Uterus (tissue), 2 donors: ENCODE measurements around the gene TM4SF20.

ENCODE experiments used
- POLR2A ChIP-seq, 2 donors: fragments of 450-650 bp; IDR thresholded peaks; one replicate each; pipeline ENCODE4 v1.6.1; 2016; ENCODE audit warnings: antibody characterized with exemption in 2 of 2, mild to moderate bottlenecking in 1 of 2, moderate library complexity in 1 of 2
- TF ChIP-seq, protein P1 (sequence below), 4 experiments: fragments of 200-600 bp in 2 of 4; fragments of 450-650 bp in 2 of 4; sonication (generic) in 2 of 4; IDR thresholded peaks; one replicate each; pipeline ENCODE4 v1.5.1; 2016 to 2019; ENCODE audit warnings: antibody characterized with exemption in 4 of 4, mild to moderate bottlenecking in 2 of 4, moderate library complexity in 1 of 4

DNA sequence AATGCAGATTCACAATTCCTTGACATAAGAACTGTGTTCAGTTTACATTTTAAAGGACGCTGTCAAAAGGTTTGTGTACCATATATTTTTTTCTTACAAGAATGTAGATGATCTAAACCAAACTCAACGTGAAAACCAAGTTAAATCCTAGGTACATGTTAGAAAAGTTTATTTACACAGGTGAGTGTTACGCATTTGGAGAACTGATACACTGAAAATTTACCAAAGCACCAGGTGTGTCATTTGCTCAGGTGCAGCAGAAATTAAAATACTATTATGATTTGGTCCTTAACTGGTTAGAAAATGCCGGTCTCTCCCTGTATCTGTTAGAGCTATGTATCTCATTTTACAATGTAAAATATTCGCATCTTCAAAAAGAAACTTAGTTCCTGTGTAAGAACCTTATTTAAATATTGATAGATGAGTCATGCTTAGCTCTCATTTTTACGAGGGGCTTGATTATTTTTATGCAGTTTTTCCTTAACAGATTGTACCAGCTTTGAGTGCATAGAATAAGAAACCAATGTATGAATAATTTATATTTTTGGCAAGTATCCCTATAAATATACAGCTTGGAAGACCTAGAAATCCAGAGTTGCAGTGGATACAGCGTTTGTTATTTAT is 29.0 kb downstream of the TM4SF20 start:
- TF ChIP-seq, protein P1, sequence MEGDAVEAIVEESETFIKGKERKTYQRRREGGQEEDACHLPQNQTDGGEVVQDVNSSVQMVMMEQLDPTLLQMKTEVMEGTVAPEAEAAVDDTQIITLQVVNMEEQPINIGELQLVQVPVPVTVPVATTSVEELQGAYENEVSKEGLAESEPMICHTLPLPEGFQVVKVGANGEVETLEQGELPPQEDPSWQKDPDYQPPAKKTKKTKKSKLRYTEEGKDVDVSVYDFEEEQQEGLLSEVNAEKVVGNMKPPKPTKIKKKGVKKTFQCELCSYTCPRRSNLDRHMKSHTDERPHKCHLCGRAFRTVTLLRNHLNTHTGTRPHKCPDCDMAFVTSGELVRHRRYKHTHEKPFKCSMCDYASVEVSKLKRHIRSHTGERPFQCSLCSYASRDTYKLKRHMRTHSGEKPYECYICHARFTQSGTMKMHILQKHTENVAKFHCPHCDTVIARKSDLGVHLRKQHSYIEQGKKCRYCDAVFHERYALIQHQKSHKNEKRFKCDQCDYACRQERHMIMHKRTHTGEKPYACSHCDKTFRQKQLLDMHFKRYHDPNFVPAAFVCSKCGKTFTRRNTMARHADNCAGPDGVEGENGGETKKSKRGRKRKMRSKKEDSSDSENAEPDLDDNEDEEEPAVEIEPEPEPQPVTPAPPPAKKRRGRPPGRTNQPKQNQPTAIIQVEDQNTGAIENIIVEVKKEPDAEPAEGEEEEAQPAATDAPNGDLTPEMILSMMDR (IDR thresholded peaks at IDR 0.05), result no peak
- no peak for TF ChIP-seq POLR2A (IDR thresholded peaks at IDR 0.05)
